DOHH2 (cell line): Measurements from ENCODE around the gene DCAF15.

Experiments used
- EZH2phosphoT487 ChIP-seq: fragments of 200-600 bp; sonication (generic); IDR thresholded peaks from 2 replicates; pipeline ENCODE4 v1.6.1; 2017; ENCODE audit warnings: borderline replicate concordance, mild to moderate bottlenecking, antibody characterized with exemption, low read length, moderate library complexity, mixed read lengths
- TF ChIP-seq, protein P1 (sequence below): fragments of 200-600 bp; sonication (generic); IDR thresholded peaks from one replicate; pipeline ENCODE4 v1.5.1; 2014; ENCODE audit warnings: antibody characterized with exemption, mild to moderate bottlenecking, low read depth, low read length; ENCODE audit not compliant: poor library complexity, severe bottlenecking

DNA sequence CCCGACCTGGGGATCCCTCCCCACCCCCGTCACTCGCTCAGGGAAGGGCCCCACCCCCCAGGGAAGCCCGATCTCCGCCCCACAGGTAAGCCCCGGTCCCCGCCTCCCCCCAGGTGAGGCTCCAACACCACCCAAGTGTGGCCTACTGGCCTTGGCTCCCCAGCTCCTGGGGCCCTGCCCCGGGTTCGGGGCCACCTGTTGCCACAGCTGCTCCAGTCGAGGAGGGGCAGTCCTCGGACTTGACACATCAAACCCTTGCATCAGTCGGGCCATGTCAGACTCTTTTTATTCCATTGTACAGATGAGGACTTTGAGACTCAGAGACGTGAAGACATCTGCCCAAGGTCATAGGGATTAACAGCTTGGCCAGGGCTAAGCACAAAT, 45.8 kb upstream of the DCAF15 start:
- TF ChIP-seq, protein P1, sequence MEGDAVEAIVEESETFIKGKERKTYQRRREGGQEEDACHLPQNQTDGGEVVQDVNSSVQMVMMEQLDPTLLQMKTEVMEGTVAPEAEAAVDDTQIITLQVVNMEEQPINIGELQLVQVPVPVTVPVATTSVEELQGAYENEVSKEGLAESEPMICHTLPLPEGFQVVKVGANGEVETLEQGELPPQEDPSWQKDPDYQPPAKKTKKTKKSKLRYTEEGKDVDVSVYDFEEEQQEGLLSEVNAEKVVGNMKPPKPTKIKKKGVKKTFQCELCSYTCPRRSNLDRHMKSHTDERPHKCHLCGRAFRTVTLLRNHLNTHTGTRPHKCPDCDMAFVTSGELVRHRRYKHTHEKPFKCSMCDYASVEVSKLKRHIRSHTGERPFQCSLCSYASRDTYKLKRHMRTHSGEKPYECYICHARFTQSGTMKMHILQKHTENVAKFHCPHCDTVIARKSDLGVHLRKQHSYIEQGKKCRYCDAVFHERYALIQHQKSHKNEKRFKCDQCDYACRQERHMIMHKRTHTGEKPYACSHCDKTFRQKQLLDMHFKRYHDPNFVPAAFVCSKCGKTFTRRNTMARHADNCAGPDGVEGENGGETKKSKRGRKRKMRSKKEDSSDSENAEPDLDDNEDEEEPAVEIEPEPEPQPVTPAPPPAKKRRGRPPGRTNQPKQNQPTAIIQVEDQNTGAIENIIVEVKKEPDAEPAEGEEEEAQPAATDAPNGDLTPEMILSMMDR = no peak
- no peak for TF ChIP-seq EZH2phosphoT487
